AG20443 (cell line): ENCODE results near the gene B3GAT2.

ENCODE experiments used
- DNase-seq: peaks from one replicate; pipeline ENCODE4 v3.0.0; 2012; ENCODE audit warnings: low spot score, mixed read lengths

The B3GAT2 gene

DNA sequence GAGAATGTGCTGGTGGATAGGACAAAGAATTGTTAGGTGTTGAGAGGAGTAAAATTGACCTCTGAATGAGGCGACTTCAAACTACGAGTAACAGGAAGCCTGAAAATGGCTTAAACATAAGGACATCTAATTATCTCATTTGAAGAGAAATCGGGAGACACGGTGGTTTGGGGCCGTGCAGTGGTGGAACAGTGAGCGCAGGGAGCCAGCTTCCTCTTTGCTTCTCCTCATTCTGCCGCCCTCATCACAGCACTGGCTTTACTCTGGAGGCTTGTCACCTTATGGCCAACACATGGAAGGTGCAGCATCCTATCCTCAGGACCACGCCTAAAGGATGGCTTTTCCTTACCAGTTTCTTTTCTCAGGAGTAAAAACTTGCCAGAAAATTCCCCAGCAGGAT is 114.3 kb downstream of the B3GAT2 start:
- DNase-seq: no peak

GRCh38 chr6:70841112-70841511 is 115.7 kb downstream of the B3GAT2 start:
- no peak for DNase-seq

DNA sequence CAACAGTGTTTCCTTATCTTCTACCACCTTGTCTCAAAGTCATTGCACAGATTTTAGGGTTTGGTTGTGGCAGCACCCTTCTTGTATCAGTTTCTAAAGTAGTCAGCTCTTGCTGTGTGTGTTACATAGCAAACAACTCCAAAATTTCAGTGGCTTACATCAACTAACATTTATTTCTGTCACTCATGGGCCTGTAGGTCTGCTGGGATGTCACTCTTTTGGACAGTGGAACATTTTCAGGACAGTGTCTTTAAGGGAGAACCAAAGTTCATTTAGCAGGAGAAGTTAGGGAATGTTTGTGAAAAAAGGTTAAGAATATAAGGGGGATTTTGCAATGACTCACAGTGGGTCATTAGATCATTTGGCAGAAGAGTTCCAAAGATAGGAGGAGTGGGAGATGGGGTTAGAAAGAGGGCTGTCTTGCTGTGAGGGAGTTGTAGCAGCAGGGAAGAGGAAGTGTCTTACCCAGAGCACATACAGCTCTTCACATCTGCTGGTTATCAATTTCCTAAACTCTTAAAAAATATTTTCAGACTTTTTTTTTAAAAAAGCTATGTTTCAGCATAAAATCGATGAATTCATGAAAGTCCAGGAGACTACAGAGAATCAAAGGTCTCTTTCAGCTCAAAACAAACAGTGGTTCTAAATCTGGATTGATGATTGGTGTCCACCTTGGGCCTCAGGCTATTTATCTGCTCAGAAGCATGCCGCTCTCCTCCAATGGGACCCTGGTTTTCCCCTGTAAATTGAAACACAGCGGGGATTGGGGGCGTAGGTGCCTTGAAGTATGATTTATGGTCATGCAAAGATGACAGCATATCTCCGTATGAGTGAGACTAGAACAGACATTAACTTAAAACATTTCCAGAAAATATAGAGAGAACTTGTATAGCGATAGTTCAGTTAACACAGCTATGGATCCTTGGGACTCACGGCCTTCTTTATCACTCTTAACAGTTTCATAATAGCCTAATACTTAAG is 117.3 kb downstream of the B3GAT2 start:
- no peak for DNase-seq

DNA sequence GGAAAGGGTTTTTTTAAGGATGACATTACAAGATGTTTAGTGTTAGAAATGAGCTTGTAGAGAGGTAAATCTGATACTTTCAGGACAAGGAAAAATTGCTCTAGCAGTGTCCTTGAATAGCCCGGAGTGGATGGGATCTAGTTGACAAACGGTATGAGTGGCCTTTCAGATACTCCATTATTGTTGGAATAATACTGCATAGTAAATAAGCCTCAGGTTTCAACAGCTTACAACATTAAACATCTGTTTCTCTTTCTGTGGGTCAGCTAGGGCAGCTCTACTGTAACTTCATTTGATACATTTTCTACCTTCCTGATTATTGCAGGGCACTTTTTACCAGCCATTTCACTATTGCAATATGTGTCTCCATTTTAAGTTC is 118.0 kb downstream of the B3GAT2 start:
- DNase-seq: no peak

- DNase-seq: peak; percentile 45
Measured at GRCh38 chr6:70834520-70834919, 122.3 kb downstream of the B3GAT2 start.

- DNase-seq: no peak
Measured at GRCh38 chr6:70831427-70831826, 125.4 kb downstream of the B3GAT2 start.

- no peak for DNase-seq
Measured at GRCh38 chr6:70823651-70824050, 133.2 kb downstream of the B3GAT2 start.

- no peak for DNase-seq
Measured at GRCh38 chr6:70821751-70822150, 135.1 kb downstream of the B3GAT2 start.

DNA sequence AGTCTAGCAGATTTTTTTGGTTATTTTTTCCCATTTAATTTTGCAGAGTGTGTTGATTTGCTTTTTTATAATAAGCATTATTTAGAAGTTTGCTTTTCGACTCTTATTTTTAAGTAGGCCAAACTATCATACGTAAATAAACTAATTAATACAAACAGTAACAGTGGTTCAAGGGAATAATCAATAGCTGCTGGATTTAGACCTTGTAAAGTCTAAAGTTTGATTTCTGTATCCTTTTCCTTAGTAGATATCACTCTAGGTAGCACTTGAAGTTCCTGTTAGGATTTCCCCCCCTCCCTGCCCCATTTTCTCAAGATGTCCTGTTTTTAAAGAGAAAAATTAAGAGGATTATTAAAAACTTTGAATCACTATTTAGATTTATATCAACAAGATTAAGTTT is 136.1 kb downstream of the B3GAT2 start:
- no peak for DNase-seq

- DNase-seq: no peak
Measured at GRCh38 chr6:70819646-70820045, 137.2 kb downstream of the B3GAT2 start.

GRCh38 chr6:70813885-70814284 is 143.0 kb downstream of the B3GAT2 start:
- DNase-seq: no peak

DNA sequence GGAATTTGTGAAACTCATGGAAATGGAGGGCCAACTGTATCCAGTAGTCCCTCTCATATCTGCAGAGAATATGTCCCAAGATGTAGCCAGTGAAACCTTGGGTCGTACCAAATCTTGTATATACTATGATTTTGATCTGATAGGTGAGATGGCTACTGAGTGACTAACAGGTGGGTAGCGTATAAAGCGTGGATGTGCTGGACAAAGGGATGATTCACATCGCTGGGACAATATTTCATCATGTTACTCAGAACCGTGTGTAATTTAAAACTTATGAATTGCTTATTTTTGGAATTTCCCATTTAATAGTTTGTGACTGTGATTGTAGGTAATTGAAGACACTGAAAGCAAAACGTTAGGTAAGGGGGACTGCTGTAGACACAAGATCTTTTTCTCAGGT is 145.1 kb downstream of the B3GAT2 start:
- DNase-seq: no peak
